Measurements from ENCODE around the gene PAK4.

The PAK4 gene

GRCh38 chr19:39146686-39147450, 21.3 kb downstream of the PAK4 start:
- no peak for DNase-seq (ENCODE audit: low read depth, low spot score)
- H3K4me3 ChIP-seq (ENCODE audit: low read depth, low read length) = no peak overlapping the region
- no peak for TF ChIP-seq CTCF (IDR thresholded peaks at IDR 0.05; ENCODE audit: low read depth, low read length)
- in situ Hi-C loops (cut with HindIII; ENCODE audit: low sequenced_read_pairs) = no loop called here

GRCh38 chr19:39147480-39147879, 21.9 kb downstream of the PAK4 start:
- TF ChIP-seq CTCF (IDR thresholded peaks at IDR 0.05; ENCODE audit: low read depth, low read length) = no peak
- no peak overlapping the region for H3K4me3 ChIP-seq (ENCODE audit: low read depth, low read length)
- DNase-seq (ENCODE audit: low read depth, low spot score) = no peak
- in situ Hi-C loops (cut with HindIII; ENCODE audit: low sequenced_read_pairs) = no loop called here

GRCh38 chr19:39148939-39149529, 23.4 kb downstream of the PAK4 start:
- no peak for TF ChIP-seq CTCF (IDR thresholded peaks at IDR 0.05; ENCODE audit: low read depth, low read length)
- in situ Hi-C loops (cut with HindIII; ENCODE audit: low sequenced_read_pairs) = no loop called here
- no peak for DNase-seq (ENCODE audit: low read depth, low spot score)
- H3K4me3 ChIP-seq (ENCODE audit: low read depth, low read length) = no peak overlapping the region

- in situ Hi-C loops (cut with HindIII; ENCODE audit: low sequenced_read_pairs) = no loop called here
- no peak for TF ChIP-seq CTCF (IDR thresholded peaks at IDR 0.05; ENCODE audit: low read depth, low read length)
- H3K4me3 ChIP-seq (ENCODE audit: low read depth, low read length) = no peak overlapping the region
- DNase-seq (ENCODE audit: low read depth, low spot score) = no peak
Observed at GRCh38 chr19:39150235-39150634, 24.6 kb downstream of the PAK4 start.

- TF ChIP-seq CTCF (IDR thresholded peaks at IDR 0.05; ENCODE audit: low read depth, low read length) = no peak
- in situ Hi-C loops (cut with HindIII; ENCODE audit: low sequenced_read_pairs) = no loop called here
- H3K4me3 ChIP-seq (ENCODE audit: low read depth, low read length) = no peak overlapping the region
- no peak for DNase-seq (ENCODE audit: low read depth, low spot score)
Observed at GRCh38 chr19:39150807-39151600, 25.4 kb downstream of the PAK4 start.

- in situ Hi-C loops (cut with HindIII; ENCODE audit: low sequenced_read_pairs) = no loop called here
Observed at GRCh38 chr19:39152066-39152465, 26.5 kb downstream of the PAK4 start.

More at GRCh38 chr19:39152066-39152465, 26.5 kb downstream of the PAK4 start:
- no peak overlapping the region for H3K4me3 ChIP-seq (ENCODE audit: low read depth, low read length)
- no peak for TF ChIP-seq CTCF (IDR thresholded peaks at IDR 0.05; ENCODE audit: low read depth, low read length)
- no peak for DNase-seq (ENCODE audit: low read depth, low spot score)

All from astrocyte of the spinal cord (primary cell).